ENCODE data around the gene GZMM. TPM values are rescaled to one million over a fixed set of nuclear protein-coding genes. Genes with fewer than 3 reads are reported as not detected.

The GZMM gene
- total and polyA plus RNA-seq, 3 experiments from 2014 or later, result 48.8 to 327 (median 50.5) TPM

- H3K4me1 Mint-ChIP-seq, result peaks cover 29 to 51% (median 40%) of the 10 kb centered on the region in 3 donors
- H3K27ac Mint-ChIP-seq, result peak overlapping the region; percentile 15 to 94 (median 78)
- peaks cover 0 to 1% of the 10 kb centered on the region in 2 donors for H3K27me3 Mint-ChIP-seq
- Histone ChIP-seq H3K9me3 (ENCODE audit: low read length) (no peaks in the 10 kb centered on the region), H3K36me3 (ENCODE audit: insufficient read depth, low read length) (no peaks in the 10 kb centered on the region), H3K27me3 (ENCODE audit: insufficient read depth, low read length, poor library complexity, severe bottlenecking) (no peaks in the 10 kb centered on the region), H3K27ac (ENCODE audit: low read depth, low read length) (no peak overlapping the region), H3K4me3 (ENCODE audit: low read length) (no peak overlapping the region), H3K4me1 (ENCODE audit: insufficient read depth, low read length) (peaks cover 39% of the 10 kb centered on the region)
- H3K36me3 Mint-ChIP-seq, result peaks cover 0 to 7% (median 7%) of the 10 kb centered on the region in 3 donors
- ChIA-PET CTCF (interaction anchor here (4.7 kb wide), 1 partner anchor 17 kb away, joined by 55 read pairs; the partner anchor contains the start of gene CDC34), POLR2A (no interaction called here)
- H3K9me3 Mint-ChIP-seq, result no peaks in the 10 kb centered on the region
- DNase-seq, result no peak
- H3K4me3 Mint-ChIP-seq, result no peak overlapping the region
Observed at GRCh38 chr19:513368-514165, 30.3 kb upstream of the GZMM start.

GRCh38 chr19:514166-514663, 29.6 kb upstream of the GZMM start:
- no peaks in the 10 kb centered on the region for H3K27me3 ChIP-seq (ENCODE audit: insufficient read depth, low read length, poor library complexity, severe bottlenecking)
- no peaks in the 10 kb centered on the region for H3K36me3 ChIP-seq (ENCODE audit: insufficient read depth, low read length)
- peak overlapping the region; percentile 15 to 94 (median 78) for H3K27ac Mint-ChIP-seq
- peaks cover 33% of the 10 kb centered on the region for H3K4me1 ChIP-seq (ENCODE audit: insufficient read depth, low read length)
- ChIA-PET CTCF (interaction anchor here (0.9 kb wide), 1 partner anchor 7 kb away, joined by 4 read pairs; no protein-coding TSS in a partner anchor), POLR2A (no interaction called here)
- no peak overlapping the region for H3K27ac ChIP-seq (ENCODE audit: low read depth, low read length)
- H3K9me3 ChIP-seq (ENCODE audit: low read length), result no peaks in the 10 kb centered on the region
- H3K4me3 Mint-ChIP-seq, result peak overlapping the region in 1 of 7 donors; percentile 65
- peaks cover 24 to 45% (median 35%) of the 10 kb centered on the region in 3 donors for H3K4me1 Mint-ChIP-seq
- H3K9me3 Mint-ChIP-seq, result no peaks in the 10 kb centered on the region
- H3K36me3 Mint-ChIP-seq, result peaks cover 0 to 7% (median 7%) of the 10 kb centered on the region in 3 donors
- H3K27me3 Mint-ChIP-seq, result peaks cover 0 to 1% of the 10 kb centered on the region in 2 donors
- no peak for DNase-seq
- H3K4me3 ChIP-seq (ENCODE audit: low read length), result no peak overlapping the region

GRCh38 chr19:517721-518597, 25.9 kb upstream of the GZMM start:
- POLR2A ChIA-PET, result no interaction called here

GRCh38 chr19:518598-519231, 25.1 kb upstream of the GZMM start:
- ChIA-PET CTCF (interaction anchor here (0.6 to 2.3 kb wide), 4 partner anchors 8 to 59 kb away, joined by 3 to 7 read pairs (median 6); no protein-coding TSS in a partner anchor), POLR2A (no interaction called here)
- Mint-ChIP-seq H3K4me1 (peaks cover 15 to 19% (median 16%) of the 10 kb centered on the region in 3 donors), H3K4me3 (no peak overlapping the region), H3K9me3 (no peaks in the 10 kb centered on the region), H3K27me3 (no peaks in the 10 kb centered on the region), H3K36me3 (peaks cover 0 to 5% (median 4%) of the 10 kb centered on the region in 3 donors), H3K27ac (peak overlapping the region in 1 of 8 donors; percentile 43)
- Histone ChIP-seq H3K4me1 (ENCODE audit: insufficient read depth, low read length) (no peaks in the 10 kb centered on the region), H3K27me3 (ENCODE audit: insufficient read depth, low read length, poor library complexity, severe bottlenecking) (no peaks in the 10 kb centered on the region), H3K36me3 (ENCODE audit: insufficient read depth, low read length) (no peaks in the 10 kb centered on the region), H3K27ac (ENCODE audit: low read depth, low read length) (no peak overlapping the region), H3K4me3 (ENCODE audit: low read length) (no peak overlapping the region), H3K9me3 (ENCODE audit: low read length) (no peaks in the 10 kb centered on the region)
- peak in 4 of 5 donors; percentile 33 to 80 (median 60) for DNase-seq

More at GRCh38 chr19:517721-518597, 25.9 kb upstream of the GZMM start:
- Histone ChIP-seq H3K4me3 (ENCODE audit: low read length) (no peak overlapping the region), H3K27ac (ENCODE audit: low read depth, low read length) (no peak overlapping the region), H3K4me1 (ENCODE audit: insufficient read depth, low read length) (no peaks in the 10 kb centered on the region), H3K36me3 (ENCODE audit: insufficient read depth, low read length) (no peaks in the 10 kb centered on the region), H3K9me3 (ENCODE audit: low read length) (no peaks in the 10 kb centered on the region), H3K27me3 (ENCODE audit: insufficient read depth, low read length, poor library complexity, severe bottlenecking) (no peaks in the 10 kb centered on the region)
- peak overlapping the region in 1 of 8 donors; percentile 35 for H3K27ac Mint-ChIP-seq
- H3K27me3 Mint-ChIP-seq, result no peaks in the 10 kb centered on the region
- CTCF ChIA-PET, result interaction anchor here (0.9 to 2.3 kb wide), 4 partner anchors 7 to 56 kb away, joined by 3 to 7 read pairs (median 6); partner anchors contain the start of gene TPGS1
- no peaks in the 10 kb centered on the region for H3K9me3 Mint-ChIP-seq
- peaks cover 15 to 22% (median 21%) of the 10 kb centered on the region in 3 donors for H3K4me1 Mint-ChIP-seq
- DNase-seq, result no peak
- no peak overlapping the region for H3K4me3 Mint-ChIP-seq
- H3K36me3 Mint-ChIP-seq, result peaks cover 0 to 6% (median 4%) of the 10 kb centered on the region in 3 donors

GRCh38 chr19:519449-519865, 24.4 kb upstream of the GZMM start:
- ChIA-PET CTCF (interaction anchor here (0.6 to 3.6 kb wide), 5 partner anchors 9 to 58 kb away, joined by 3 to 24 read pairs (median 7); no protein-coding TSS in a partner anchor), POLR2A (no interaction called here)
- Mint-ChIP-seq H3K9me3 (no peaks in the 10 kb centered on the region), H3K4me1 (peaks cover 9 to 13% (median 10%) of the 10 kb centered on the region in 3 donors), H3K27me3 (no peaks in the 10 kb centered on the region), H3K36me3 (no peaks in the 10 kb centered on the region), H3K27ac (no peak overlapping the region), H3K4me3 (no peak overlapping the region)
- Histone ChIP-seq H3K36me3 (ENCODE audit: insufficient read depth, low read length) (no peaks in the 10 kb centered on the region), H3K4me3 (ENCODE audit: low read length) (no peak overlapping the region), H3K27ac (ENCODE audit: low read depth, low read length) (no peak overlapping the region), H3K4me1 (ENCODE audit: insufficient read depth, low read length) (no peaks in the 10 kb centered on the region), H3K9me3 (ENCODE audit: low read length) (no peaks in the 10 kb centered on the region), H3K27me3 (ENCODE audit: insufficient read depth, low read length, poor library complexity, severe bottlenecking) (no peaks in the 10 kb centered on the region)
- no peak for DNase-seq

GRCh38 chr19:522726-523125, 21.1 kb upstream of the GZMM start:
- Histone ChIP-seq H3K9me3 (ENCODE audit: low read length) (no peaks in the 10 kb centered on the region), H3K36me3 (ENCODE audit: insufficient read depth, low read length) (no peaks in the 10 kb centered on the region), H3K4me1 (ENCODE audit: insufficient read depth, low read length) (no peaks in the 10 kb centered on the region), H3K27ac (ENCODE audit: low read depth, low read length) (no peak overlapping the region), H3K4me3 (ENCODE audit: low read length) (no peak overlapping the region), H3K27me3 (ENCODE audit: insufficient read depth, low read length, poor library complexity, severe bottlenecking) (no peaks in the 10 kb centered on the region)
- Mint-ChIP-seq H3K4me1 (peaks cover 4 to 9% (median 7%) of the 10 kb centered on the region in 3 donors), H3K27ac (peak overlapping the region in 2 of 8 donors; percentile 21 to 42), H3K9me3 (no peaks in the 10 kb centered on the region), H3K36me3 (no peaks in the 10 kb centered on the region), H3K27me3 (peaks cover 0 to 3% of the 10 kb centered on the region in 2 donors), H3K4me3 (no peak overlapping the region)
- ChIA-PET CTCF (interaction anchor here (3.6 kb wide), 1 partner anchor 12 kb away, joined by 24 read pairs; no protein-coding TSS in a partner anchor), POLR2A (no interaction called here)
- DNase-seq, result no peak

GRCh38 chr19:524062-524674, 19.7 kb upstream of the GZMM start:
- no peaks in the 10 kb centered on the region for H3K36me3 Mint-ChIP-seq
- Histone ChIP-seq H3K27ac (ENCODE audit: low read depth, low read length) (no peak overlapping the region), H3K4me1 (ENCODE audit: insufficient read depth, low read length) (no peaks in the 10 kb centered on the region), H3K4me3 (ENCODE audit: low read length) (no peak overlapping the region), H3K27me3 (ENCODE audit: insufficient read depth, low read length, poor library complexity, severe bottlenecking) (no peaks in the 10 kb centered on the region), H3K9me3 (ENCODE audit: low read length) (no peaks in the 10 kb centered on the region), H3K36me3 (ENCODE audit: insufficient read depth, low read length) (no peaks in the 10 kb centered on the region)
- H3K4me1 Mint-ChIP-seq, result peaks cover 4 to 9% (median 7%) of the 10 kb centered on the region in 3 donors
- ChIA-PET CTCF (interaction anchor here (1.2 kb wide), 1 partner anchor 13 kb away, joined by 3 read pairs; no protein-coding TSS in a partner anchor), POLR2A (interaction anchor here (2.2 kb wide), 1 partner anchor 13 kb away, joined by 6 read pairs; no protein-coding TSS in a partner anchor)
- no peak overlapping the region for H3K27ac Mint-ChIP-seq
- no peak overlapping the region for H3K4me3 Mint-ChIP-seq
- no peak for DNase-seq
- H3K27me3 Mint-ChIP-seq, result peaks cover 0 to 7% of the 10 kb centered on the region in 2 donors
- no peaks in the 10 kb centered on the region for H3K9me3 Mint-ChIP-seq

Data from CD8-positive, alpha-beta memory T cell (primary cell).